ENCODE measurements around the gene MRPL41.
A peak's percentile ranks its signal among the peaks of the same experiment; 100 is the strongest.
"Not testable (repeated sequence)": the region's sequence is repeated elsewhere in the genome, so short reads cannot be mapped to it uniquely, and the experiment has no call there.

The MRPL41 gene

GRCh38 chr9:137553654-137554053, 2.0 kb downstream of the MRPL41 start:
- not testable (repeated sequence) for DNase-seq (ENCODE audit: low read depth)

- no peak for DNase-seq (ENCODE audit: low read depth)
Measured at GRCh38 chr9:137554349-137554748, 2.7 kb downstream of the MRPL41 start.

DNA sequence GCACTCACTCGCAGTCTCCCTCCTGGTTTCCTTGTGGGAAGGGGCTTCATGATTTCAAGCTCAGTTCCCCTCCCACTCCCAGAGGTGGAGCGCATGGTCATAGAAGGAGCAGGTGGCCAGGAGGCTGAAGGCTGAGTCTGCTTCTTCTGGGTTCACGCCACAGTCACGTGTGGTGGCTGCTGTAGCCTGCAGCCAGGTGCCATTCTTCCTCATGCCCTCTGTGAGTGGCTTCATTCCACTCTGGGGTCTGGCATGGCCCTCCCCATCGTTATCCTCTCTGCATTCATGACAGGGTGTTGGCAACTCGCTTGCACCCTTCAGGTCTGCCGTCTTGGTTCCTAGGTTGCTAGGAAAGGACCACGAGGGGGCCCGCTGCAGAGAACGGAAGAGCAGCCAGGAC, 3.5 kb downstream of the MRPL41 start:
- no peak for DNase-seq (ENCODE audit: low read depth)

DNA sequence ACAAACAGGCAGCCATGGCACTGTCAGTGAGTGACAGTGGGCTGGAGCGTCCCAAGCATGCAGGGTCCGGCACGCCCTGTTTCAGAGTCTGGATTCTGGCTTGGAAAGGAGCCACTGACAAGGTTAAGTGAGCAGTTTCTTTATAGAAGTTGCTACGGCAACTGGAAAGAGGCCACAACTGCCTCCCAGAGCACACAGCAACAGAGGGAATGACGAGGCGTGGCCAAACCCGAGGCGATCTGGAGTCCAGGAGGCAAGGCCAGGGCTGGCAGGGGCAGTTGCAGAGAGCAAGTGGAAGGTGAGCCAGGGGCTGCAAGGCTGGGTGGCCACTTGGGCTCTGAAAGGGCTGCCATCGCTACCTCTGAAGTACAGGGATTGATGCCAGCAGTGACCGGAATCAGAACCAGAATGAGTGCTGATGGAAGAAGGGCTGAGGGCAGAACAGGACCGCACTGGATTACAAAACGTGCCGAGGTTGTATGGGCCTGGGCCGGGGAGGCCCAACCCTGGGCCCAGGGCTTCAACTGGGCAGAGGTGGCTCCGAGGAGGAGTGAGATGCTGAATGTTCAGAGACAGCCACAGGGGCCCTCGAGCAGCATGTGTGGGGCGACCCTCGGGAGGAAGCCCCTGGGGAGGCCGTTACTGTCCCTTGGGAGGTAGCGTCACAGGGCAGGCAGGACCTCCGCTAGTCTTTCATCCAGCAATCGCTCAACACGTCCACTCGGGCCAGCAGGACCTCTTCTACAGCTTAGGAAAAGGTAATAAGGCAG, 4.6 kb downstream of the MRPL41 start:
- no peak for DNase-seq (ENCODE audit: low read depth)

- DNase-seq (ENCODE audit: low read depth), result no peak
Measured at GRCh38 chr9:137558127-137558526, 6.4 kb downstream of the MRPL41 start.

GRCh38 chr9:137564134-137564533, 12.5 kb downstream of the MRPL41 start:
- no peak for DNase-seq (ENCODE audit: low read depth)

- no peak for DNase-seq (ENCODE audit: low read depth)
Measured at GRCh38 chr9:137564817-137565411, 13.2 kb downstream of the MRPL41 start.

- DNase-seq (ENCODE audit: low read depth), result not testable (repeated sequence)
Measured at GRCh38 chr9:137568445-137568844, 16.8 kb downstream of the MRPL41 start.

GRCh38 chr9:137569609-137570203, 18.0 kb downstream of the MRPL41 start:
- no peak for DNase-seq (ENCODE audit: low read depth)

- no peak for DNase-seq (ENCODE audit: low read depth)
Measured at GRCh38 chr9:137570566-137570965, 18.9 kb downstream of the MRPL41 start.

GRCh38 chr9:137574192-137574591, 22.5 kb downstream of the MRPL41 start:
- DNase-seq (ENCODE audit: low read depth), result no peak

DNA sequence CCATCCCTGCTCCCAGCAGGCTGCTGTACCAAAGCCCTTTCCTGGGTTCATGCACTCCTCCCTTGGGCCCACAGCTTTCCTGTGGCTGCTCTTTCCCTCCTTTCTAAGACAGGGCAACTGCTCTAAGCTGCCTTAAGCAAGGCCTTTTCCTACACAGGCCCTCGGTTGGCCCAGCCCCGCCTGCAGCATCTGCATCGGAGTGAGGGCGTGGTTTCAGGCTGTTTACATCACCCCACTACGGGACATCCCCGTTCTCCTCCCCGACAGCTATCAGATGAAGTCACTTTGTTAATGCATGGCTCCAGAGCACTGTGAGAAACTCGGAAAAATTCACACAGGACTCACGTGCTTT, 23.7 kb downstream of the MRPL41 start:
- DNase-seq (ENCODE audit: low read depth), result no peak

- no peak for DNase-seq (ENCODE audit: low read depth)
Measured at GRCh38 chr9:137575716-137576411, 24.2 kb downstream of the MRPL41 start.

DNA sequence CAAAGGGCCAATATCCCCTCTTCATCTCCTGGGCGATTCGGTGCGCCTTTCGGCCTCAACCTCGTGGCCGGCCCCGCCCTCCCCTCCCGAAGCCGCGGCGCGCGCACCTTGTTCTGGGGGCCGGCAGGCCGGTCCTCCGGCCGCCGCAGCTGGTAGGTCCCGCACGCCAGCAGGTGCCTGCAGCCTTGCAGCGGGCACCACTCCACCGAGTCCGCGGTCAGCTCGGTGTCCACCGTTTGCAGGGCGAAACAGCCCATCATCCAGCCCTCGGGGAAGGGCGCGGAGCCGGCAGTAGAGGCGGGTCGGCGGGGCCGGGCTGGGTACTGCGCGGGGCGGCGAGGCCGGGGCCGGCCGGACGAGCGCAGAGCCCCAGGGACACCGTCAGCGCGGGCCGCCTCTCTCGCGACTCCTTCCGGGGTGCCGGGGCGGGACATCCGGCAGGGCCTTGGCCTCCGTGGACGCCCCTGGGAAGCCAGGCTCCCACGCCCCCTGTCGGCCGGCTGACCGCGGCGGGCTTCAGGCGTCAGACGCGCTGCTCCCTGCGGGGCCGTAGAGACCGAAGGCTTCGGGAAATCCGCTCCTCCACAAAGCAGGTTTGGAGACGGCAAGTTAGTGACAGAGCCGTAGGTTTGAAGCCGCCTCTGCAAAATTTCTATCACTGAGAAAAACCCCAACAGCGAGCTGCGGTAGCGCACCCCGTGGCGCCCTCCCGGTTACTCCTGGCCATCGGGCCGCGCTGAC, 27.0 kb downstream of the MRPL41 start, which contains the start of gene DPH7:
Gene DPH7 (minus strand): TSS at position 408 of the 741 bp plus-strand sequence. CDS start 148 bp downstream, at position 260.
- DNase-seq (ENCODE audit: low read depth), result peak; percentile 73

DNA sequence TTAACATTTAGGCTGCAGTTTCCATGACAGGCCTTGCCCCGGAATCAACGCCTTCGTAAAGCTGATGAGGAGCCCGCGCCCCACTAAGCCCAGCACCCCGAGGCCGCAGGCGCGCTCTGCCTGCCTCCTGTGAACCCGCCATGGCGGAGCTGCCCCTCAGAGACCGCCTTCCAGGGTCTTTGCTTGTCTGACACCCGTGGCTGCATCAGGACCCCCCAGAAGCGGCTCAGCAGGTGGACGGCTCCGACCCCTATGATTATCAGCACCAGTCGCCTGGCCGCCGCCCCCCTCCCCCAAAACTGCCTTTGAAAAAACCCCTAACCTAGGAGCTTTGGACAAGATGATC, 27.6 kb downstream of the MRPL41 start:
- DNase-seq (ENCODE audit: low read depth), result no peak

- DNase-seq (ENCODE audit: low read depth), result no peak
Measured at GRCh38 chr9:137580209-137580953, 28.7 kb downstream of the MRPL41 start.

DNA sequence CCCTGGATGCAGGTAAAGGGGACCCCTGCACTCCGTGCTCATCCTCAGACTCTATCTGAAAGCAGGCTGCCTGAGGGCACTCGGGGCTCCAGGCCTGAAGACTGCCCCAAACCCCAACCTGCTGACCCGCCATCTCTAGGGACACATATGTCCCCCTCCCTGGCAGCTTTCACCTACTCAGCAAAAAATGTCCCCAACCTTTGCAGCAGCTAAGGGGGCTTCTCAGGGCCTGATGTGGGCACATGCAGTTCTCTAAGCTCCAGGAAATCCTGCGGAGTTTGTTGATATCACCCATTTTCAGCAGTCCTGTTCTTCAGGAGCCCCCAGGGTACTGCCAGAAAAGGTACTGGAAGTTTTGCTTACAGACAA, 29.3 kb downstream of the MRPL41 start:
- DNase-seq (ENCODE audit: low read depth), result no peak

DNA sequence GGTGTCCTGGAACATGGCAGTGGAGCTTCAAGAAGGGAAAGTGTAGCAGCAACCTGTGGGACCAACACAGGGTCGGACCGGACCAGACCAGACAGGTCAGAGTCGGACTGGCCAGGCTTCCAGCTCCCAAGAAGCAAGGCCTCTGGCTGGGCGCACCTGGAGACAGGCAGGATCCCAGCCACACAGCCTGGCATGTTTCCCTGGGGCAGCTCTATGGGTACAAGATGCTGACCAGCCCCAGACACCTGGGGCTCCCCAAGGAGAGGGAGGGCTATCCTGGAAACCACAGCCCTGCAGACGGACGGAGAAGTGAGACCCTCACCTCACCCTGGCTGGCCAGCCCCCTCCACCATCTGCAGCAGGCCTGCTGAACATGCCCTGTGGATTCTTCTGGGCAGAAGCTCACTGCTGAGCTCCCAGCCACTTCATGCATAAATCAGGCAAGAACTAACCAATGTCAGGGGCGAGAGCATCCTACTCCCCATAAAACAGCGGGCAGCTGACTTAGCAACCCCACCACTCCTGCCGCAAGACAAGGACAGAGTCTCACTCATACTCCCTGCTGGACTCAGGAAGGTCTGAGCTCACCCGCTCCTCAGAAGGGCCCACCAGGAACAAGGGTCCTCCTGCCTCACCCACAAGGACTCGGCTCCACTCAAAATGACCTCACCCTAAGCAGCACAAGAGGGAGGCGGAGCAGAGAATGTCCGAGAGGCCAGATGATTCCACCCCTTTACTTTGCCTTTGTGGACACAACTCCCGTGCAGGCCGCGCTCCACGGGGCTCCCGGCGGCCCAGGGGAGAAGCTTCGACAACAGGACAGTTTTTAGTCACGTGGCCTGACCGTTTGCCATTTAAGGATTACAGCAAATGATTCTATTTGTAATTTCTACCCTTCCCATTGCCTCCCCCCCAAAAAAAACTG, 29.9 kb downstream of the MRPL41 start:
- DNase-seq (ENCODE audit: low read depth), result no peak

DNA sequence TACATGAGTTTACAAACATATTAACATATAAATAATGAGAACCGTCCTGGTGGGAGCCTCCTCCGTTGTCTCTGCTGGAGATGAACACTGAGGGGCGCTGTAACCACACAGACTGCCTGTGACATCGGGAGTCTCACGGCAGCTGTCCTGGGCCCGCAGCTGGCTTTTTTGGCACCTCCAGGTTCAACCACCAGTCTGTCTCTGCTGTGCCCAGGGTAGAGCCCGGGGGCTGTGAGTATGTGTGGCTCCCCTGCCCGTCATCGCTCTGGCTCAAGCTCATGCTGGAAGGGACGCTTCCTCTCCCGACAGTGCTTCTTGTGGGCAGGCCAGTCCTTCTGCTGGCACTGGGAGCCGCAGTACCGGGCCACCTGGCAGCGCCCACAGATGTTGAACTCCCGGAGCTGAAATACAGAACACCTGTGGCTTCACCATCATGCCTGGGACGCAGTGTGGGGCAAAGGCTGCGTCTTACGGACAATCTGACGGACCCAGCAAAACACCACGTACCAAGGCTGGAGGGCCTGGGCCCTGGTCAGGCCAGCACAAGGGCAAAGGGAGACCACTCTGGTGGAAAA, 30.7 kb downstream of the MRPL41 start:
- no peak for DNase-seq (ENCODE audit: low read depth)

DNA sequence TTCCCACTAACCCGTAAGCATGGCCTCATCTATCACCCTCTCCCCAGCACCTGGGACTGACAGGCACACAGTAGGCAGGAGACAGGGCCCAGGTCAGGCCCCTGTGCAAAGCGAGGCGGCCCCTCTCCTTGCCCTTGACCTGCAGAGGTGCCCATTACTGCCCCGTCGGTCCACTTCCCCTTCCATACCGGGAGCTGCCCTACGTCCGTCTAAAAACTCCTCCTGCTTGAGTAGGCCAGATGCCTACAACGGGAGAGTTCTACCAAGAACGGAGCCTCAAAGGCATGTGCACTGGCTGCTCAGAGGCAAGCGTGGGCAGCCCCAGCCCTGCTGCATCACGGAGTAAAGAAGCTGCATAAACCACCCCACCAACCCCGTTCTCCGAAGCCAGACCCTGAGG, 31.7 kb downstream of the MRPL41 start:
- DNase-seq (ENCODE audit: low read depth), result no peak
